HG02759 (cell line): ENCODE measurements around the gene FMNL3.
A peak's percentile ranks its signal among the peaks of the same experiment; 100 is the strongest.
"Not testable (repeated sequence)": the region's sequence is repeated elsewhere in the genome, so short reads cannot be mapped to it uniquely, and the experiment has no call there.

Experiments
- ATAC-seq: cut with Tn5 transposase; IDR thresholded peaks from one replicate; pipeline ENCODE4 v1.9.1; 2021; ENCODE audit warnings: mild to moderate bottlenecking, moderate library complexity; ENCODE audit not compliant: unreplicated experiment

The FMNL3 gene, protein sequence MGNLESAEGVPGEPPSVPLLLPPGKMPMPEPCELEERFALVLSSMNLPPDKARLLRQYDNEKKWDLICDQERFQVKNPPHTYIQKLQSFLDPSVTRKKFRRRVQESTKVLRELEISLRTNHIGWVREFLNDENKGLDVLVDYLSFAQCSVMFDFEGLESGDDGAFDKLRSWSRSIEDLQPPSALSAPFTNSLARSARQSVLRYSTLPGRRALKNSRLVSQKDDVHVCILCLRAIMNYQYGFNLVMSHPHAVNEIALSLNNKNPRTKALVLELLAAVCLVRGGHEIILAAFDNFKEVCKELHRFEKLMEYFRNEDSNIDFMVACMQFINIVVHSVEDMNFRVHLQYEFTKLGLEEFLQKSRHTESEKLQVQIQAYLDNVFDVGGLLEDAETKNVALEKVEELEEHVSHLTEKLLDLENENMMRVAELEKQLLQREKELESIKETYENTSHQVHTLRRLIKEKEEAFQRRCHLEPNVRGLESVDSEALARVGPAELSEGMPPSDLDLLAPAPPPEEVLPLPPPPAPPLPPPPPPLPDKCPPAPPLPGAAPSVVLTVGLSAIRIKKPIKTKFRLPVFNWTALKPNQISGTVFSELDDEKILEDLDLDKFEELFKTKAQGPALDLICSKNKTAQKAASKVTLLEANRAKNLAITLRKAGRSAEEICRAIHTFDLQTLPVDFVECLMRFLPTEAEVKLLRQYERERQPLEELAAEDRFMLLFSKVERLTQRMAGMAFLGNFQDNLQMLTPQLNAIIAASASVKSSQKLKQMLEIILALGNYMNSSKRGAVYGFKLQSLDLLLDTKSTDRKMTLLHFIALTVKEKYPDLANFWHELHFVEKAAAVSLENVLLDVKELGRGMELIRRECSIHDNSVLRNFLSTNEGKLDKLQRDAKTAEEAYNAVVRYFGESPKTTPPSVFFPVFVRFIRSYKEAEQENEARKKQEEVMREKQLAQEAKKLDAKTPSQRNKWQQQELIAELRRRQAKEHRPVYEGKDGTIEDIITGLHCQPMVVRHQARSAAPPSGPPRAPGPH

DNA sequence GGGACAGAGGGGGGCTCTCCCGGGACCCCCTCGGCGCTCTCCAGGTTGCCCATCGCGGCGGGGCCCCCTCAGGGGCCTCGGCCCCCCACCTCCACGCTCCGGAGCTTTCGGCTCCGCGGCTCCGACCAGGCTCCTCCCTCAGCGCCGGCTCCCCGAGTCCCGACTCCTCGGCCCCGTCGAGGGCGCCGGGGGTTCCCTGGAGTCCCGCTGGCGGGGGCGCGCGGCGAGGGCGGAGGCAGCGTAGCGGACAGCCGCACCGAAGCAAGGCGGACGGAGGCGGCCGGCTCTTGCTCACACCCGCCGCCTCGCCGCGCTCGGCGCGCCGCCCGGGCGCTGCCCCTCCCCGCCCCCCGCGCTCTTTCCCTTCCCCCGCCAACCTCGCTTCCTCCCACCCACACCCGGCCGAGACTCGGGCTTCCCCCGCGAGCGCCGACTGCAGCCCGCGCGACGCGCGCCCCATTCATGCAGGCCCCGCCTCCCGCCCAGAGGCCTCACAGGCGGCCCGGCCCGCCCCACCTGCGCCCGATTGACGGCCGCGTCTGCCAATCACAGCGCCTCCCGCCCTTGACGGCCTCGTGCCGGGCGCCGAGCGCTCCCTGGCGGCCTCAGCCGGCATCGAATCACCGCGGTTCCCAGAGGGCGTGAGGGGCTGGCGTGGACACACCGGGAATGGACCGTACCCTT is at the start of gene FMNL3:
Gene FMNL3 (minus strand): TSS at position 278 of the 684 bp plus-strand sequence. CDS start 225 bp downstream, at position 53.
- peak; percentile 89 for ATAC-seq

DNA sequence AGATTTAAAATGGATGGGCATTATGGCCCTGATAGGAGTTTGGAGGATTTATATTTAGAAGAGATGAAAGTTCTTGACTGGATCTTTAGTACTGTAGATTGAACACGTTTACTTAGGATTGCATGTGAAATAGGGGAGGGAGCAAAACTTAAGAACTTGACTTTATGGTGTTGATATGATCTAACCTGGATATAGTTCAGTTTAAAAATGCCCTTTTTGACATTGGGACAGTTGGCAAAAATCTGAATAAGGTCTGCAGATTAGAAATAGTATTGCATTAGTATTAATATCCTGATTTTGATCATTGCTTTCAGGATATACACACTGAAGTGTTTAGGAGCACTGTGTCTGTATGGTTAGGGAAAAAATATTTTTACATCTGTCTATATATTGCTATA is 43.8 kb upstream of the FMNL3 start:
- ATAC-seq, result no peak

DNA sequence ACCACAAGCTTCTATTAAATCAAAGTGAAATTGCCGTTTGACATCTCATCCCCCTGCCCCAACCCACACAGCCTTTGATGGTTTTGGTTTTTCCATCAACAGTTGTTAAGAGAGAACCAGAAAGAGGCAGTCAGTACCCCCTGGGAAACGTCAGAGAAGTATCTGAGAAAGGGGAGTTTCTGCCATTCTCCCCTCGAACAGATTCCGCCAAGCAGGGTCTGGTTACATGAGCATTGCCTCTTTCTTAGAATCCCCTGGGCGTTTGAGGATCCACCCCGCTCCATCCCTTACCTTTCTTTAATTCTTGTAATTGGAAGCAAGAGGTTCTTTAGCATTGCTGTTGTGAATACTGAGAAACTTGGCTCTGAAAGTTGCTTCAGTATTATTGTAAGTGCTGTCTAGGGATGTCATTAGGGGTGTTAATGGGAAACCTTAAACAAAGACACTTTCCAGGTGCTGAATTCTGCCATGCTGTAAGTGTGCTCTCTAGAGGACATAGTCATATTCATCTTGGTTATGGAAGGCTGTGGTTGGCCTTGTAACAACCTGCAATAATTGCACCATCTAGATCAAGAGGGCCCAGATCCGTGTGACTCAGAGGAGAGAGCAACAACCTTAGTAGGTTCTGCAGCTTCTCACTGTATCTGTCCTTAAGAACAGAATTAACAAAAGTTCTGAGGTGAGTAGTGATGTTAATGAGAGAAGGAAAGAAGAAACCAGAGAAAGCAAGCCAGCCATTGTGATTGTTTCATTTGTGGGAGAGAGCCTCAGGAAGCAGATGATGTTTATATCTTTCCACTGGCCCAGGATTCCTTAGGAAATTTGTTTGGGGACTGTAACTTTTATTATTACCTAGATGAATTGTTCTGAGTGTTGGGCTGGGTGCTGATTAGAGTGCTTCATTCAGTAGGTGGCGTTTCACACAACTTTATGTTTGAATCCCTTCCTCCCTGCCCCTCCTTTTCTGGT is 43.1 kb upstream of the FMNL3 start:
- ATAC-seq, result peak; percentile 56

GRCh38 chr12:49748800-49749199 is 41.6 kb upstream of the FMNL3 start:
- ATAC-seq, result no peak

GRCh38 chr12:49748306-49748705 is 41.1 kb upstream of the FMNL3 start:
- ATAC-seq, result no peak

- ATAC-seq, result no peak
Measured at GRCh38 chr12:49744363-49744885, 37.2 kb upstream of the FMNL3 start.

GRCh38 chr12:49741882-49742620 is 34.8 kb upstream of the FMNL3 start:
- peak; percentile 50 for ATAC-seq

- ATAC-seq, result peak; percentile 93
Measured at GRCh38 chr12:49740930-49741881, 34.0 kb upstream of the FMNL3 start, which contains the start of gene TMBIM6. TMBIM6 (plus strand) TSS chr12:49741557; CDS start chr12:49752494, 10,937 bp downstream.

GRCh38 chr12:49740277-49740676 is 33.1 kb upstream of the FMNL3 start:
- not testable (repeated sequence) for ATAC-seq

- ATAC-seq, result not testable (repeated sequence)
Measured at GRCh38 chr12:49738721-49739120, 31.5 kb upstream of the FMNL3 start.

DNA sequence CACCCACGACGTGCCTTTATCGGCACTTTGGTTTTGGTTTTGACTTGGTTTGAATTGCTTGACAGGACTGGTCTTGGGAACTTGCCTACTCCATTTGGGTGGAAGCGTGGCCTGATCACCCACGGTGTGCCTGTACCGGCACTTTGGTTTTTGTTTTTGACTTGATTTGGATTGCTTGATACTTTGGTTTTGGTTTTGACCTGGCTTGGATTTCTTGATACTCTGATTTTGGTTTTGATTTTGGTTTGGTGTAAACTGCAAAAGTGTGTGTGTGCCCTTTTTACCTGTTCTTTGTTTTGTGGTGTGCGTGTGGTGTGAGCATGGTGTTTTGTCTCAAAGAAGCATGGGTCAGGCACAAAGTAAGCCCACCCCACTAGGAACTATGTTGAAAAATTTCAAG is 27.7 kb upstream of the FMNL3 start:
- ATAC-seq, result not testable (repeated sequence)

GRCh38 chr12:49733219-49734017 is 26.2 kb upstream of the FMNL3 start:
- no peak for ATAC-seq

DNA sequence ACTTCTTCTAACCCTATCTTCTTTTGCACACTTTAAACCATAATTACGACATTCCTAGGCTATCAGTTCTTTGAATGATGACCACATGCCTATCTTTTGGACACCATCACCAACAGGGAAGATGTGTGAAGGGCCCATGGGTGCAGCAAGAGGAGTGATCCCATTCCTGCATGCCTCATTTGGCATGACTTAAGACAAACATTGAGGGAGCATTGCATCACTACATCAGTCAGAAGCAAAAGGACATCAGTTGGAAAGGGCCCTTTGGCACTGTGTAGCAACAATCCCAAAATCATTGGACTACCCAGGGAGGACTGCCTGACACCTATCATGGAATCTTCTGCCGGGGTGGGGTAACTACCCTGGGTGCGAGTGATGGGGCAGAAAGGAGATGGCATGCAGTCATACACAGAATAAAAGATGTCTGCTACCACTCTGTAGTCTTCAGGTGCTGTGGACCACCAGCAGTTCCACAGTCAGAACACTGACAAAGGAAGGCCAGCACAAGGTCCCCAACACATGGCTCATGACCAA is 23.4 kb upstream of the FMNL3 start:
- ATAC-seq, result no peak

DNA sequence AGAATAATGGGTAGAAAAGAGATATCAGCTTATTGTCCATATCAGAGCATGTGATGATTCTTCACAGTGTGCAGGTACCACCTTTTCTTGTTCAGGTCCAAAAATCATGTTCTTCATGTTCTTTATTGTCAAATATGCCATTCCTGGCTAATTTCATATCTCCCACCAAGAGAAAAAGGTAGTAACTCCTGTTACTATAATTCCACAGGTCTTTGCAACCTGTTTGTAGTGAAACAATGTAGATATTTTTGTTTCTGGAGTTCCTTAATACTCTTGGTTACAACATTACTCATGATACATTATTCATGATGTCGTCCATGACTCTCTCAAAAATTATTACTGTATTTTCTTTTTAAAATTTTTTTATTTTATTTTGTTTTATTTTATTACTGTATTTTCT is 22.8 kb upstream of the FMNL3 start:
- ATAC-seq, result no peak

- ATAC-seq, result no peak
Measured at GRCh38 chr12:49728446-49728845, 21.2 kb upstream of the FMNL3 start.

GRCh38 chr12:49721355-49721754 is 14.2 kb upstream of the FMNL3 start:
- ATAC-seq, result not testable (repeated sequence)
